ENCODE results near the gene PSMD6. TPM values are rescaled to one million over a fixed set of nuclear protein-coding genes. Genes with fewer than 3 reads are reported as not detected.

Gene PSMD6
- total and polyA plus RNA-seq, 4 donors: 59.1 to 78.9 (median 66.0) TPM

DNA sequence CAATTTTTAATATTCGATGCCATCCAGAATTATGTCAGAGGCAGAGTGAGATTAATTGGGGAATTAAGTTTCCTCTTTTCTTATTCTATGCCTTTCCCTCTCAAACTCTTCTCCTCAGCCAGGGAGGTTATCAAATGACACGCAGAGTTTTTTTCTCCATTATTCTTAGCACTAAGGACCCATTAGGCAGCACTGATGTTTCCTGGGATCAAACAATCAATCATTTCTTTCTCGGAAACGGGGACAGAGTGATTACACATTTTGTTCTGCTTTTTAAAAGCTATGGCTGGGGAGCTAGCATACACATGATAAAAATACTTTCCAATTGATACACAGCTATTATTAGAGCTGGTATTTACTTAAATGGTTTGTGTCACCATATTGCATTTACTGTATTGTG is 35.3 kb upstream of the PSMD6 start:
- 24 to 43% methylated on average over 4 of the region's 4 CpGs for WGBS, 2 donors
- Histone ChIP-seq H3K4me1 (ENCODE audit: control insufficient read depth in 5 of 5, insufficient read depth in 5 of 5, low read length in 5 of 5) (peaks cover 0 to 6% (median 0%) of the 10 kb centered on the region in 5 donors), H3K27ac (ENCODE audit: low read depth in 1 of 2, low read length in 1 of 2) (no peak overlapping the region), H3K27me3 (ENCODE audit: control insufficient read depth in 3 of 3, insufficient read depth in 3 of 3, low read length in 2 of 3) (no peaks in the 10 kb centered on the region), H3K4me3 (no peak overlapping the region), H3K9ac (ENCODE audit: insufficient read depth in 1 of 2, low read length in 2 of 2) (no peak overlapping the region), H3K9me3 (ENCODE audit: control insufficient read depth in 4 of 4, insufficient read depth in 3 of 4, low read length in 3 of 4) (no peaks in the 10 kb centered on the region), H3K36me3 (ENCODE audit: control insufficient read depth in 4 of 4, insufficient read depth in 4 of 4, low read length in 4 of 4) (no peaks in the 10 kb centered on the region)
- TF ChIP-seq, protein P1, sequence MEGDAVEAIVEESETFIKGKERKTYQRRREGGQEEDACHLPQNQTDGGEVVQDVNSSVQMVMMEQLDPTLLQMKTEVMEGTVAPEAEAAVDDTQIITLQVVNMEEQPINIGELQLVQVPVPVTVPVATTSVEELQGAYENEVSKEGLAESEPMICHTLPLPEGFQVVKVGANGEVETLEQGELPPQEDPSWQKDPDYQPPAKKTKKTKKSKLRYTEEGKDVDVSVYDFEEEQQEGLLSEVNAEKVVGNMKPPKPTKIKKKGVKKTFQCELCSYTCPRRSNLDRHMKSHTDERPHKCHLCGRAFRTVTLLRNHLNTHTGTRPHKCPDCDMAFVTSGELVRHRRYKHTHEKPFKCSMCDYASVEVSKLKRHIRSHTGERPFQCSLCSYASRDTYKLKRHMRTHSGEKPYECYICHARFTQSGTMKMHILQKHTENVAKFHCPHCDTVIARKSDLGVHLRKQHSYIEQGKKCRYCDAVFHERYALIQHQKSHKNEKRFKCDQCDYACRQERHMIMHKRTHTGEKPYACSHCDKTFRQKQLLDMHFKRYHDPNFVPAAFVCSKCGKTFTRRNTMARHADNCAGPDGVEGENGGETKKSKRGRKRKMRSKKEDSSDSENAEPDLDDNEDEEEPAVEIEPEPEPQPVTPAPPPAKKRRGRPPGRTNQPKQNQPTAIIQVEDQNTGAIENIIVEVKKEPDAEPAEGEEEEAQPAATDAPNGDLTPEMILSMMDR (IDR thresholded peaks at IDR 0.05; ENCODE audit: control extremely low read depth, extremely low read depth): no peak
- ATAC-seq (ENCODE audit: insufficient read depth, low FRiP score): no peak
- no peak for DNase-seq

DNA sequence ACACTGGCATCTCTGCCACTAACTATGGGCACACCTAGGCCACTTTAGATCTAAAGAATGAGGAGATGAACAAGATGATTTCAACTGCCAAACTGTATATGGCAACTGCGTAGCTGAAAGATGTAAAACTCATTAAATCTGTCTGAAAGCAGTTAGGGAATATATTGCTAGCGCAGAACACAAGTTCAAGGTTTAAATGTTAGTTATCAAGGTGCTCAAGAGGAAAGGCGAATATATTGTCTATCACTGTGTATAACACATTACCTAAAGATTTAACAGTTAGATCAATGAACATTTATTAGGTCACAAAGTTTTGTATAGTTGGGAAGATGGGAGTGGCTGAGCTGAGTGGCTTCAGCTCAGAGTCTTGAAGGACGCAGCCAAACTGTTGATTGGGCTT is 33.9 kb upstream of the PSMD6 start:
- peaks cover 0 to 2% (median 0%) of the 10 kb centered on the region in 5 donors for H3K4me1 ChIP-seq (ENCODE audit: control insufficient read depth in 5 of 5, insufficient read depth in 5 of 5, low read length in 5 of 5)
- no peaks in the 10 kb centered on the region for H3K36me3 ChIP-seq (ENCODE audit: control insufficient read depth in 4 of 4, insufficient read depth in 4 of 4, low read length in 4 of 4)
- H3K27ac ChIP-seq (ENCODE audit: low read depth in 1 of 2, low read length in 1 of 2): no peak overlapping the region
- H3K9me3 ChIP-seq (ENCODE audit: control insufficient read depth in 4 of 4, insufficient read depth in 3 of 4, low read length in 3 of 4): no peaks in the 10 kb centered on the region
- H3K27me3 ChIP-seq (ENCODE audit: control insufficient read depth in 3 of 3, insufficient read depth in 3 of 3, low read length in 2 of 3): no peaks in the 10 kb centered on the region
- H3K4me3 ChIP-seq: no peak overlapping the region
- DNase-seq (no peak), ATAC-seq (ENCODE audit: insufficient read depth, low FRiP score) (no peak)
- WGBS, 2 donors: 96 to 99% methylated on average over 4 of the region's 4 CpGs
- no peak overlapping the region for H3K9ac ChIP-seq (ENCODE audit: insufficient read depth in 1 of 2, low read length in 2 of 2)
- TF ChIP-seq, protein P1 (IDR thresholded peaks at IDR 0.05; ENCODE audit: control extremely low read depth, extremely low read depth): no peak

DNA sequence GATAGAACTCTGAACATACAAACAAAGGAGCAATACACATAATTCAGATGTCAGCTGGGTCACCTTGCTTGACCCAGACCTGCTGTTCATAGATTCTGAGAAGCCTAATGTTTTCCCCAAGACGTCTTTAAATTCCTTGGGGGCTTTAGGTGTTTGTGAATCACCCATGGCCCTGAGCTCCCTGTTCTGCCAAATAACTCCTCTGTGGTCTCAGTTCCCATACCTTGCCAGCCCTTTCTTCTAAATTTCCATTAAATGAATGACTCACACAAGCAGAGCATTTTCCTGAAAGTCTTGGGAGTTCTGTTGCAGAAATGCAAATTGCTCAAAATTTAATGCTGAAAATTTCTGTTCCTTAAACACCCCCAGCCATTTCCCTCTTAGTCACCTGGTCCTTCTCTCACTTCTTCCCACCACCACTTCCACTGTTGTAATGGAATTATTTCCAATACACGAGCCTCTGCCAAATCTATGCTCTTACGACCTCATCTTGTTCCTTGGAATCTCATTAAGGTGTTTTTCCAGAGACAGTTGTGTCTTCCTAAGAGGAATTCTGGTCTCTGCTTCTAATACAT is 33.4 kb upstream of the PSMD6 start:
- DNase-seq: no peak
- H3K9me3 ChIP-seq (ENCODE audit: control insufficient read depth in 4 of 4, insufficient read depth in 3 of 4, low read length in 3 of 4): no peaks in the 10 kb centered on the region
- peaks cover 0 to 2% (median 0%) of the 10 kb centered on the region in 5 donors for H3K4me1 ChIP-seq (ENCODE audit: control insufficient read depth in 5 of 5, insufficient read depth in 5 of 5, low read length in 5 of 5)
- WGBS, 2 donors: 81 to 84% methylated on average over 3 of the region's 3 CpGs
- TF ChIP-seq, protein P1 (IDR thresholded peaks at IDR 0.05; ENCODE audit: control extremely low read depth, extremely low read depth): no peak
- no peaks in the 10 kb centered on the region for H3K27me3 ChIP-seq (ENCODE audit: control insufficient read depth in 3 of 3, insufficient read depth in 3 of 3, low read length in 2 of 3)
- H3K36me3 ChIP-seq (ENCODE audit: control insufficient read depth in 4 of 4, insufficient read depth in 4 of 4, low read length in 4 of 4): no peaks in the 10 kb centered on the region
- no peak for ATAC-seq (ENCODE audit: insufficient read depth, low FRiP score)
- H3K9ac ChIP-seq (ENCODE audit: insufficient read depth in 1 of 2, low read length in 2 of 2): no peak overlapping the region
- no peak overlapping the region for H3K27ac ChIP-seq (ENCODE audit: low read depth in 1 of 2, low read length in 1 of 2)
- no peak overlapping the region for H3K4me3 ChIP-seq

DNA sequence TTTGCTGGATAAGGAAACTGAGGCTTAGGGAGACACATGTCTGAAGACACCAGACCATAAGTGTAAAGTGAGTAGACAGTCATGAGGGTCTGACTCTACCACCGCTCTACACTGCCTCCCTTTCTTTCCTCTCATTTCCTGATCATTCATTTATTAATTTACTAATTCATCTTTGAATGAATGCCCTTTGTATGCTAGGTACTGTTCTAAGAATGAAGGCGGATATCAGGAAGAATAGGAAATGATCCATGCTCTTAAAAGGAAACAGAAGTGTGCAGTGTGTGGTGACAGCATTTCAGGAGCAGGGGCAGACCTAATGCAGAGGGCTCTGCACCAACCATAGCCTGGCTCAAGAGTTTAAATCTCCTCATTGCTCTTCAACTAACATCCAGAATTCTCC is 31.8 kb upstream of the PSMD6 start:
- H3K4me1 ChIP-seq (ENCODE audit: control insufficient read depth in 5 of 5, insufficient read depth in 5 of 5, low read length in 5 of 5): peaks cover 0 to 2% (median 0%) of the 10 kb centered on the region in 5 donors
- H3K36me3 ChIP-seq (ENCODE audit: control insufficient read depth in 4 of 4, insufficient read depth in 4 of 4, low read length in 4 of 4): no peaks in the 10 kb centered on the region
- H3K4me3 ChIP-seq: no peak overlapping the region
- WGBS, 2 donors: 76 to 82% methylated on average over 2 of the region's 2 CpGs
- H3K9ac ChIP-seq (ENCODE audit: insufficient read depth in 1 of 2, low read length in 2 of 2): no peak overlapping the region
- H3K27ac ChIP-seq (ENCODE audit: low read depth in 1 of 2, low read length in 1 of 2): no peak overlapping the region
- DNase-seq: no peak
- H3K27me3 ChIP-seq (ENCODE audit: control insufficient read depth in 3 of 3, insufficient read depth in 3 of 3, low read length in 2 of 3): no peaks in the 10 kb centered on the region
- no peak for ATAC-seq (ENCODE audit: insufficient read depth, low FRiP score)
- H3K9me3 ChIP-seq (ENCODE audit: control insufficient read depth in 4 of 4, insufficient read depth in 3 of 4, low read length in 3 of 4): no peaks in the 10 kb centered on the region
- TF ChIP-seq, protein P1 (IDR thresholded peaks at IDR 0.05; ENCODE audit: control extremely low read depth, extremely low read depth): no peak

Data from lung (tissue), 12 donors.